Sigmoid colon (tissue), 7 donors: ENCODE results near the gene DUSP7. TPM values are rescaled to one million over a fixed set of nuclear protein-coding genes. Genes with fewer than 3 reads are reported as not detected.
A peak's percentile ranks its signal among the peaks of the same experiment; 100 is the strongest.

Experiments used
- DNase-seq: peaks from one replicate; pipeline ENCODE4 v3.0.0-alpha.2; 2019
- H3K27ac ChIP-seq, 4 donors: fragments of 200-600 bp; sonication (generic); one replicate each; pipeline ENCODE4 v1.5.1; 2016 to 2019; ENCODE audit warnings: mild to moderate bottlenecking in 1 of 4
- H3K27me3 ChIP-seq, 3 donors: fragments of 200-600 bp; sonication (generic); one replicate each; pipeline ENCODE4 v1.5.1; 2019; ENCODE audit warnings: mild to moderate bottlenecking in 1 of 3
- H3K36me3 ChIP-seq, 4 donors: fragments of 200-600 bp; sonication (generic); one replicate each; pipeline ENCODE4 v1.5.1; 2016 to 2019
- H3K4me1 ChIP-seq, 4 donors: fragments of 200-600 bp; sonication (generic); one replicate each; pipeline ENCODE4 v1.5.1; 2017 to 2019
- H3K4me3 ChIP-seq, 4 donors: fragments of 200-600 bp; sonication (generic); one replicate each; pipeline ENCODE4 v1.5.1; 2017 to 2019; ENCODE audit warnings: mild to moderate bottlenecking in 2 of 4, moderate library complexity in 1 of 4
- H3K9me3 ChIP-seq, 4 donors: fragments of 200-600 bp in 3 of 4; sonication (generic) in 3 of 4; one replicate each; pipeline versions ENCODE4 v1.5.1 to v1.6.1; 2013 to 2019
- EP300 ChIP-seq, 4 donors: sonication (generic); formaldehyde crosslinking; IDR thresholded peaks; one replicate each; pipeline ENCODE4 v1.6.1; 2017; ENCODE audit warnings: antibody characterized with exemption in 4 of 4
- POLR2A ChIP-seq, 2 donors: fragments of 450-650 bp; IDR thresholded peaks; one replicate each; pipeline ENCODE4 v1.6.1; 2016; ENCODE audit warnings: antibody characterized with exemption in 2 of 2, mild to moderate bottlenecking in 2 of 2, moderate library complexity in 2 of 2
- POLR2AphosphoS5 ChIP-seq, 4 donors: sonication (generic); formaldehyde crosslinking; IDR thresholded peaks; one replicate each; pipeline ENCODE4 v1.6.1; 2017; ENCODE audit warnings: antibody characterized with exemption in 4 of 4
- WGBS, 2 donors: extraction: QIAGEN DNeasy Blood & Tissue Kit; methylation state at CpG; one replicate each; pipeline ENCODE4 v1.1.7; 2013; 5-methylcytosine and 5-hydroxymethylcytosine counted together
- intact Hi-C: fragments of 100-400 bp; cut with DNase I; formaldehyde crosslinking; loops from one replicate; pipeline ENCODE4 v1.15.1; 2023
- polyA plus RNA-seq, 3 donors: library from polyadenylated mRNA; stranded (reverse); fragments of 200-250 nt; gene quantifications; one replicate each; pipeline ENCODE4 v1.2.3, GENCODE V29; 2013
- total RNA-seq, 4 donors: library from RNA; depleted of rRNA; stranded (reverse); fragments of >200 nt; gene quantifications; one replicate each; pipeline ENCODE4 v1.1.0, GENCODE V29; 2016
- TF ChIP-seq, protein P1 (sequence below), 4 experiments: fragments of 450-650 bp in 3 of 4; fragments of 200-600 bp in 1 of 4; IDR thresholded peaks; one replicate each; pipeline ENCODE4 v1.5.1; 2016 to 2019; ENCODE audit warnings: antibody characterized with exemption in 4 of 4, mild to moderate bottlenecking in 3 of 4, moderate library complexity in 2 of 4
- donor health status: healthy with polysubstance abuse.
- donor health status: Bipolar disorder and iron deficiency.
- donor health status: healthy.

Gene DUSP7
- total and polyA plus RNA-seq, 7 donors, result 3.0 to 7.6 (median 6.8) TPM

DNA sequence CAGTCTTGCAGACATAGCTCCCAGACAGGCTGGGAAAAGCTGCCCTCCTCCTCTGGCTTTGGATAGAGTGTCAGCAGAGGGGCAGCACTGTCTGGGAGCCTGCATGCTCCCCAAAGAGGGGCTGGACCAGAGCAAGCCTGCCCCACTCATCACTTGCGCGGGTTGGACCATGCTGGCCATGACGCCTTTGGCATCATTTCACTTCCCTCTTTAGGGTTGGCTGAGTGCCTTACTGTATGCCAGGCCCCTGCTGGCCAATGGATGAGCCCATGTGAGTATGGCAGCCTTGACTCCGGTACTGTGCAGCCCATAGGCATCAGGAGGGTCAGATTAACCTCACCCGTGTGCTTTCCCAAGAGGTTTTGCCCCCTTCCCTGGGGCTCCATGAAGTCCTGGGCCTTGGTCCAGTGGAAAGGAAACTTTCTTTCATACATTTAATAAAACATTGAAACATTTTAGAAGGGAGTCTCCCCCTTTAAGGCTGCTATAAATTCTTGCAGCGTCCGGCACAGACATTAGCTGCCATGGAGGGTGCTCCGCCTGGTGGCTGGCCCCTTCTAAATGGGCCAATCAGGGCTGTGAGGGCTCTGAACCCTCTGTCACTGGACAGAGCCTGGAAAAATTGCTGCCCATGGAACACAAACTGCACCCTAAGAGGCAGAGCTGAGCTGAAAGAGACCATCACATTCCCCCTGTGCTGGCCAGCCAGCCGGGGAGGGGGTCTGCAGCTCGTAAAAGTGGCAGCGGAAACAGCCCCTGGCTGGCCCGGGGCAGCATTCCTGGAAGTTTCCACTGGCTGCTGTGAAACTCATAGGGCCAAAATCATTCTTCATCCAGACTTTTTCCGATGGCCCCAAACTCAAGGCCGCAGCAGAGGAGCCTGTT is 20.8 kb upstream of the DUSP7 start:
- Histone ChIP-seq H3K9me3 (no peaks in the 10 kb centered on the region), H3K36me3 (no peaks in the 10 kb centered on the region), H3K4me3 (no peak overlapping the region), H3K4me1 (peaks cover 0 to 18% (median 13%) of the 10 kb centered on the region in 4 donors), H3K27ac (peak overlapping the region; percentile 44 to 64 (median 57)), H3K27me3 (no peaks in the 10 kb centered on the region)
- 75 to 93% methylated on average over 14 of the region's 14 CpGs for WGBS, 2 donors
- no peak for DNase-seq
- intact Hi-C loops, result no loop called here
- TF ChIP-seq POLR2AphosphoS5 (IDR thresholded peaks at IDR 0.05) (no peak), POLR2A (IDR thresholded peaks at IDR 0.05) (no peak), EP300 (IDR thresholded peaks at IDR 0.05) (no peak)
- TF ChIP-seq, protein P1, sequence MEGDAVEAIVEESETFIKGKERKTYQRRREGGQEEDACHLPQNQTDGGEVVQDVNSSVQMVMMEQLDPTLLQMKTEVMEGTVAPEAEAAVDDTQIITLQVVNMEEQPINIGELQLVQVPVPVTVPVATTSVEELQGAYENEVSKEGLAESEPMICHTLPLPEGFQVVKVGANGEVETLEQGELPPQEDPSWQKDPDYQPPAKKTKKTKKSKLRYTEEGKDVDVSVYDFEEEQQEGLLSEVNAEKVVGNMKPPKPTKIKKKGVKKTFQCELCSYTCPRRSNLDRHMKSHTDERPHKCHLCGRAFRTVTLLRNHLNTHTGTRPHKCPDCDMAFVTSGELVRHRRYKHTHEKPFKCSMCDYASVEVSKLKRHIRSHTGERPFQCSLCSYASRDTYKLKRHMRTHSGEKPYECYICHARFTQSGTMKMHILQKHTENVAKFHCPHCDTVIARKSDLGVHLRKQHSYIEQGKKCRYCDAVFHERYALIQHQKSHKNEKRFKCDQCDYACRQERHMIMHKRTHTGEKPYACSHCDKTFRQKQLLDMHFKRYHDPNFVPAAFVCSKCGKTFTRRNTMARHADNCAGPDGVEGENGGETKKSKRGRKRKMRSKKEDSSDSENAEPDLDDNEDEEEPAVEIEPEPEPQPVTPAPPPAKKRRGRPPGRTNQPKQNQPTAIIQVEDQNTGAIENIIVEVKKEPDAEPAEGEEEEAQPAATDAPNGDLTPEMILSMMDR (IDR thresholded peaks at IDR 0.05), result no peak

GRCh38 chr3:52073490-52073889 is 17.1 kb upstream of the DUSP7 start:
- Histone ChIP-seq H3K4me1 (peaks cover 0 to 36% (median 28%) of the 10 kb centered on the region in 4 donors), H3K27ac (no peak overlapping the region), H3K4me3 (no peak overlapping the region), H3K27me3 (no peaks in the 10 kb centered on the region), H3K36me3 (no peaks in the 10 kb centered on the region), H3K9me3 (no peaks in the 10 kb centered on the region)
- intact Hi-C loops, result loop anchor here (5.0 kb wide), 1 partner anchor 49 kb away; no protein-coding TSS in a partner anchor
- no peak for DNase-seq
- TF ChIP-seq, protein P1 (IDR thresholded peaks at IDR 0.05), result no peak
- TF ChIP-seq POLR2AphosphoS5 (IDR thresholded peaks at IDR 0.05) (no peak), POLR2A (IDR thresholded peaks at IDR 0.05) (no peak), EP300 (IDR thresholded peaks at IDR 0.05) (no peak)
- WGBS, 2 donors, result 95 to 97% methylated on average over 7 of the region's 7 CpGs

DNA sequence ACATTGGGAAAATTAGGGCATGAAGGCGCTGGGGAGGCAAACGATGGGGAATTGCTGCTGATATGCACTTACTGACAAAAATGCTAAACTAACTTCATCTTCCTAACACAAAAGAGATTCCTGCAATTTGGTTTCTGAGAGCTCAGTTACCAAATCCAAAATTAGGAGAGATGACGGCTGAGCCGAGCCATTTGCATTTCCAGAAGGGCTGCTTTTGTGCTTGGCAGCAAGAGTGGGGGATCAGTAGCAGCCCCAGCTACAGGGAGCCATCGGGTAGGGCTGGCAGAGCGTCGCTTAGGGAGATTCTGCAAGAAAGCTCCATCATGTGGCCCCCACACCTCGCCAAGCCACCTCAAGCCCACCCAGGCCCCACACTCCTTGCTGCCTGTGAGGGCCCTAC is 16.1 kb upstream of the DUSP7 start:
- H3K27ac ChIP-seq, result no peak overlapping the region

GRCh38 chr3:52072020-52072419 is 15.6 kb upstream of the DUSP7 start:
- no peaks in the 10 kb centered on the region for H3K9me3 ChIP-seq
- no peak overlapping the region for H3K27ac ChIP-seq
- no peaks in the 10 kb centered on the region for H3K27me3 ChIP-seq
- 86 to 93% methylated on average over 5 of the region's 5 CpGs for WGBS, 2 donors
- intact Hi-C loops, result loop anchor here (5.0 kb wide), 1 partner anchor 50 kb away; no protein-coding TSS in a partner anchor
- no peaks in the 10 kb centered on the region for H3K36me3 ChIP-seq
- TF ChIP-seq POLR2AphosphoS5 (IDR thresholded peaks at IDR 0.05) (no peak), EP300 (IDR thresholded peaks at IDR 0.05) (no peak), POLR2A (IDR thresholded peaks at IDR 0.05) (no peak)
- no peak overlapping the region for H3K4me3 ChIP-seq
- peaks cover 0 to 23% (median 17%) of the 10 kb centered on the region in 4 donors for H3K4me1 ChIP-seq
- DNase-seq, result no peak

More for the DNA sequence above, 16.1 kb upstream of the DUSP7 start:
- Histone ChIP-seq H3K9me3 (no peaks in the 10 kb centered on the region), H3K4me3 (no peak overlapping the region), H3K36me3 (no peaks in the 10 kb centered on the region), H3K4me1 (peaks cover 0 to 28% (median 21%) of the 10 kb centered on the region in 4 donors), H3K27me3 (no peaks in the 10 kb centered on the region)
- TF ChIP-seq EP300 (IDR thresholded peaks at IDR 0.05) (no peak), POLR2AphosphoS5 (IDR thresholded peaks at IDR 0.05) (no peak), POLR2A (IDR thresholded peaks at IDR 0.05) (no peak)
- TF ChIP-seq, protein P1 (IDR thresholded peaks at IDR 0.05), result no peak
- no peak for DNase-seq
- intact Hi-C loops, result loop anchor here (5.0 kb wide), 1 partner anchor 50 kb away; no protein-coding TSS in a partner anchor
- WGBS, 2 donors, result 91 to 96% methylated on average over 8 of the region's 8 CpGs
